ENCODE data around the gene PLAC8L1. TPM values are rescaled to one million over a fixed set of nuclear protein-coding genes. Genes with fewer than 3 reads are reported as not detected.

PLAC8L1 gene
- total RNA-seq, 1 experiment from 2014 or later = 0.52 TPM

DNA sequence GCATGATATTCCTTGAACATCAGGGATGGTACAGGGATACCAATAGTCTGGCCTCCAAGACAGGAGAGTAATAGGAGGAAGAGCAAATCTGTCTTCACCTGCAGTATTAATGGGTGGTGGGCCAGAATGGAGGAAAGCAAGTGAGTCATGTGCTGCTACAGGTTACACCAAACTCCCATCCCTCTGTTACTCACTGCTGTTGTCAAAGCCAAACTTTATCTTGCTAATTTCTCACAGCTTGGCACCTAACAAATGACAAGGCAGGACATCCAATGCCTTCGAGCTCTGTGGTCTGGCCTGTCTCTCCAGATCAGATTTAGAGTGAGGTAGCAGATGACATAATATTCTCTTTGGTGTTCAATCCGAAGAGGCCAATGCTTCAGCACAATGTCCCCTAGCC, 26.8 kb downstream of the PLAC8L1 start:
- no peak overlapping the region for H2AFZ ChIP-seq (ENCODE audit: low read length)
- H3K4me1 ChIP-seq (ENCODE audit: insufficient read depth, low read length) = peaks cover 14% of the 10 kb centered on the region; the same call in 1 of the 2 replicates
- H3K27me3 ChIP-seq (ENCODE audit: insufficient read depth, low read length) = no peaks in the 10 kb centered on the region; the same call in 1 of the 2 replicates
- H3K36me3 Mint-ChIP-seq (ENCODE audit: insufficient read depth in 1 of 3, low read depth in 3 of 3) = no peaks in the 10 kb centered on the region
- H4K5ac ChIP-seq (ENCODE audit: insufficient read length, low read depth, low read length) = no peak overlapping the region
- H3K4me1 Mint-ChIP-seq = peaks cover 56 to 58% of the 10 kb centered on the region in 2 experiments
- H3K4ac ChIP-seq (ENCODE audit: low read depth, low read length) = no peak overlapping the region
- H3K4me2 ChIP-seq (ENCODE audit: insufficient read depth, insufficient read length, low read length) = no peak overlapping the region
- no peak overlapping the region for H3T11ph ChIP-seq (ENCODE audit: low read length)
- H3K4me3 Mint-ChIP-seq = no peak overlapping the region
- no peak overlapping the region for H2BK120ac ChIP-seq (ENCODE audit: low read depth, low read length, poor library complexity, severe bottlenecking)
- no peaks in the 10 kb centered on the region for H4K20me1 ChIP-seq (ENCODE audit: control insufficient read depth, insufficient read depth, insufficient read length)
- no peak overlapping the region for H3K56ac ChIP-seq (ENCODE audit: insufficient read length, low read depth, low read length)
- no peaks in the 10 kb centered on the region for H3K79me1 ChIP-seq (ENCODE audit: insufficient read depth, low read depth, low read length, poor library complexity, severe bottlenecking)
- no peak overlapping the region for H4K91ac ChIP-seq (ENCODE audit: insufficient read length, low read depth, low read length)
- H2BK15ac ChIP-seq (ENCODE audit: low read depth, low read length) = no peak overlapping the region
- H2BK12ac ChIP-seq (ENCODE audit: insufficient read length, low read depth, low read length) = peak overlapping the region; percentile 25
- no peaks in the 10 kb centered on the region for H3K9me3 ChIP-seq (ENCODE audit: control insufficient read depth, low read depth, low read length)
- peak overlapping the region in 2 of 3 experiments; percentile 36 to 45; a peak in 4 of 7 replicates for H3K27ac Mint-ChIP-seq
- no peak overlapping the region for H2BK20ac ChIP-seq (ENCODE audit: low read depth, low read length, poor library complexity, severe bottlenecking)
- no peaks in the 10 kb centered on the region for H3K79me2 ChIP-seq (ENCODE audit: insufficient read depth, low read length)
- H3K9me3 Mint-ChIP-seq = no peaks in the 10 kb centered on the region; a peak in 2 of 5 replicates
- no peak overlapping the region for H2BK5ac ChIP-seq (ENCODE audit: insufficient read length, low read length)
- H3K23me2 ChIP-seq (ENCODE audit: insufficient read length, low read depth, low read length, poor library complexity, severe bottlenecking) = no peaks in the 10 kb centered on the region
- H4K8ac ChIP-seq (replicated peaks; ENCODE audit: insufficient read length, low read depth, low read length) = no peak overlapping the region
- no peak overlapping the region for H3K18ac ChIP-seq (ENCODE audit: insufficient read length, low read depth, low read length)
- no peak overlapping the region for H3K27ac ChIP-seq (ENCODE audit: insufficient read length, low read depth, low read length)
- H3K9ac ChIP-seq (ENCODE audit: extremely low read depth, insufficient read length, low read length) = no peak overlapping the region
- H3K14ac ChIP-seq (ENCODE audit: insufficient read depth, low read length) = no peak overlapping the region
- H2AK5ac ChIP-seq (ENCODE audit: insufficient read length, low read length) = no peak overlapping the region
- DNase-seq = peak; percentile 53
- H3K27me3 Mint-ChIP-seq (ENCODE audit: low read depth) = peaks cover 7% of the 10 kb centered on the region
- WGBS (ENCODE audit: extremely low coverage, insufficient read length, low lambda C conversion rate) = no CpG with 5 or more reads among the region's 2 CpGs
- TF ChIP-seq, protein P1, sequence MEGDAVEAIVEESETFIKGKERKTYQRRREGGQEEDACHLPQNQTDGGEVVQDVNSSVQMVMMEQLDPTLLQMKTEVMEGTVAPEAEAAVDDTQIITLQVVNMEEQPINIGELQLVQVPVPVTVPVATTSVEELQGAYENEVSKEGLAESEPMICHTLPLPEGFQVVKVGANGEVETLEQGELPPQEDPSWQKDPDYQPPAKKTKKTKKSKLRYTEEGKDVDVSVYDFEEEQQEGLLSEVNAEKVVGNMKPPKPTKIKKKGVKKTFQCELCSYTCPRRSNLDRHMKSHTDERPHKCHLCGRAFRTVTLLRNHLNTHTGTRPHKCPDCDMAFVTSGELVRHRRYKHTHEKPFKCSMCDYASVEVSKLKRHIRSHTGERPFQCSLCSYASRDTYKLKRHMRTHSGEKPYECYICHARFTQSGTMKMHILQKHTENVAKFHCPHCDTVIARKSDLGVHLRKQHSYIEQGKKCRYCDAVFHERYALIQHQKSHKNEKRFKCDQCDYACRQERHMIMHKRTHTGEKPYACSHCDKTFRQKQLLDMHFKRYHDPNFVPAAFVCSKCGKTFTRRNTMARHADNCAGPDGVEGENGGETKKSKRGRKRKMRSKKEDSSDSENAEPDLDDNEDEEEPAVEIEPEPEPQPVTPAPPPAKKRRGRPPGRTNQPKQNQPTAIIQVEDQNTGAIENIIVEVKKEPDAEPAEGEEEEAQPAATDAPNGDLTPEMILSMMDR (conservative IDR thresholded peaks at IDR 0.05) = no peak
- H3K23ac ChIP-seq (ENCODE audit: insufficient read length, low read depth, low read length) = no peak overlapping the region
